H9 (cell line): ENCODE data around the gene ERO1A. TPM values are rescaled to one million over a fixed set of nuclear protein-coding genes. Genes with fewer than 3 reads are reported as not detected.

ENCODE experiments used
- DNase-seq: peaks from one replicate; pipeline ENCODE4 v3.0.0-alpha.2; 2017
- H2AFZ ChIP-seq: one replicate; pipeline ENCODE4 v1.6.1; 2013; ENCODE audit warnings: mild to moderate bottlenecking, low read length, control low read depth, moderate library complexity
- H2AK5ac ChIP-seq: 2 replicates; pipeline ENCODE4 v1.6.1; 2013; ENCODE audit warnings: low read length, control low read depth, mixed read lengths; ENCODE audit not compliant: insufficient read length
- H2BK120ac ChIP-seq: one replicate; pipeline ENCODE4 v1.6.1; 2013; ENCODE audit warnings: low read depth, mild to moderate bottlenecking, low read length, control low read depth, inconsistent platforms; ENCODE audit not compliant: poor library complexity, severe bottlenecking
- H2BK12ac ChIP-seq: 2 replicates; pipeline ENCODE4 v1.6.1; 2013; ENCODE audit warnings: low read length, control low read depth, mixed read lengths, low read depth; ENCODE audit not compliant: insufficient read length
- H2BK15ac ChIP-seq: 2 replicates; pipeline ENCODE4 v1.6.1; 2013; ENCODE audit warnings: low read depth, low read length, control low read depth
- H2BK20ac ChIP-seq: one replicate; pipeline ENCODE4 v1.6.1; 2013; ENCODE audit warnings: low read depth, mild to moderate bottlenecking, low read length, control low read depth, inconsistent platforms; ENCODE audit not compliant: poor library complexity, severe bottlenecking
- H2BK5ac ChIP-seq: 2 replicates; pipeline ENCODE4 v1.6.1; 2013; ENCODE audit warnings: low read length, control low read depth, mixed read lengths; ENCODE audit not compliant: insufficient read length
- H3K14ac ChIP-seq: 2 replicates; pipeline ENCODE4 v1.6.1; 2013; ENCODE audit warnings: low read length, control low read depth; ENCODE audit not compliant: insufficient read depth
- H3K18ac ChIP-seq: 2 replicates; pipeline ENCODE4 v1.6.1; 2013; ENCODE audit warnings: low read depth, mild to moderate bottlenecking, mixed read lengths, low read length, control low read depth; ENCODE audit not compliant: insufficient read length
- H3K23ac ChIP-seq: 2 replicates; pipeline ENCODE4 v1.6.1; 2013; ENCODE audit warnings: low read length, control low read depth, mixed read lengths, low read depth; ENCODE audit not compliant: insufficient read length
- H3K23me2 ChIP-seq: 2 replicates; pipeline ENCODE4 v1.6.1; 2013; ENCODE audit warnings: low read depth, mild to moderate bottlenecking, mixed read lengths, low read length, control low read depth; ENCODE audit not compliant: insufficient read length, poor library complexity, severe bottlenecking
- H3K27ac ChIP-seq: 2 replicates; pipeline ENCODE4 v1.5.1; 2013; ENCODE audit warnings: low read length, control low read depth, mixed read lengths, low read depth; ENCODE audit not compliant: insufficient read length
- H3K27me3 ChIP-seq: 2 replicates; pipeline ENCODE4 v1.6.1; 2013; ENCODE audit warnings: low read length, control low read depth, inconsistent platforms; ENCODE audit not compliant: insufficient read depth
- H3K4ac ChIP-seq: 2 replicates; pipeline ENCODE4 v1.6.1; 2013; ENCODE audit warnings: low read depth, mild to moderate bottlenecking, control low read depth, inconsistent platforms, low read length, moderate library complexity
- H3K4me1 ChIP-seq: 2 replicates; pipeline ENCODE4 v1.6.1; 2013; ENCODE audit warnings: low read length, control low read depth, inconsistent platforms; ENCODE audit not compliant: insufficient read depth
- H3K4me2 ChIP-seq: 2 replicates; pipeline ENCODE4 v1.6.1; 2013; ENCODE audit warnings: low read length, control low read depth, mixed read lengths; ENCODE audit not compliant: insufficient read length, insufficient read depth
- H3K56ac ChIP-seq: 2 replicates; pipeline ENCODE4 v1.6.1; 2013; ENCODE audit warnings: low read depth, mild to moderate bottlenecking, mixed read lengths, low read length, control low read depth; ENCODE audit not compliant: insufficient read length
- H3K79me1 ChIP-seq: 2 replicates; pipeline ENCODE4 v1.6.1; 2013; ENCODE audit warnings: low read depth, mild to moderate bottlenecking, moderate library complexity, low read length, control low read depth, inconsistent platforms; ENCODE audit not compliant: insufficient read depth, poor library complexity, severe bottlenecking
- H3K79me2 ChIP-seq: 2 replicates; pipeline ENCODE4 v1.6.1; 2013; ENCODE audit warnings: low read length, control low read depth, inconsistent platforms; ENCODE audit not compliant: insufficient read depth
- H3K9ac ChIP-seq: 2 replicates; pipeline ENCODE4 v1.6.1; 2013; ENCODE audit warnings: low read length, control low read depth, mixed read lengths; ENCODE audit not compliant: insufficient read length; ENCODE audit errors: extremely low read depth
- H3K9me3 ChIP-seq: one replicate; pipeline ENCODE4 v1.6.1; 2013; ENCODE audit warnings: low read depth, low read length, inconsistent platforms; ENCODE audit not compliant: control insufficient read depth
- H3T11ph ChIP-seq: one replicate; pipeline ENCODE4 v1.6.1; 2013; ENCODE audit warnings: mild to moderate bottlenecking, low read length, control low read depth, inconsistent platforms
- H4K20me1 ChIP-seq: one replicate; pipeline ENCODE4 v1.6.1; 2013; ENCODE audit not compliant: control insufficient read depth, insufficient read length, insufficient read depth
- H4K5ac ChIP-seq: 2 replicates; pipeline ENCODE4 v1.6.1; 2013; ENCODE audit warnings: low read depth, mild to moderate bottlenecking, mixed read lengths, low read length, control low read depth; ENCODE audit not compliant: insufficient read length
- H4K8ac ChIP-seq: replicated peaks from 2 replicates; pipeline ENCODE4 v1.6.1; 2013; ENCODE audit warnings: low read length, control low read depth, mixed read lengths, low read depth; ENCODE audit not compliant: insufficient read length
- H4K91ac ChIP-seq: 2 replicates; pipeline ENCODE4 v1.6.1; 2013; ENCODE audit warnings: low read depth, mild to moderate bottlenecking, moderate library complexity, mixed read lengths, low read length, control low read depth; ENCODE audit not compliant: insufficient read length
- H3K27ac Mint-ChIP-seq, 3 experiments: 2 replicates in 2 of 3; 3 replicates in 1 of 3; pipeline ENCODE4 v1.8.0; 2020 to 2021; ENCODE audit warnings: mixed read lengths in 3 of 3, mild to moderate bottlenecking in 1 of 3, moderate library complexity in 1 of 3
- H3K27me3 Mint-ChIP-seq: 2 replicates; pipeline ENCODE4 v1.8.0; 2021; ENCODE audit warnings: low read depth, mild to moderate bottlenecking, moderate library complexity, mixed read lengths
- H3K36me3 Mint-ChIP-seq, 3 experiments: 2 replicates in 2 of 3; 3 replicates in 1 of 3; pipeline ENCODE4 v1.8.0; 2020 to 2021; ENCODE audit warnings: low read depth in 3 of 3, mixed read lengths in 3 of 3; ENCODE audit not compliant: insufficient read depth in 1 of 3
- H3K4me1 Mint-ChIP-seq, 2 experiments: 2 replicates each; pipeline ENCODE4 v1.8.0; 2020; ENCODE audit warnings: mixed read lengths in 2 of 2
- H3K4me3 Mint-ChIP-seq, 2 experiments: 2 replicates in 1 of 2; 3 replicates in 1 of 2; pipeline ENCODE4 v1.8.0; 2020 to 2021; ENCODE audit warnings: mild to moderate bottlenecking in 2 of 2, mixed read lengths in 2 of 2, moderate library complexity in 1 of 2
- H3K9me3 Mint-ChIP-seq, 2 experiments: 2 replicates in 1 of 2; 3 replicates in 1 of 2; pipeline ENCODE4 v1.8.0; 2020; ENCODE audit warnings: mild to moderate bottlenecking in 2 of 2, mixed read lengths in 2 of 2, moderate library complexity in 1 of 2
- WGBS: extraction: QIAGEN DNeasy Blood & Tissue Kit; methylation state at CpG from one replicate; pipeline ENCODE4 v1.1.7; 2013; ENCODE audit warnings: missing lambda C conversion rate, low lambda C conversion rate, mixed read lengths; ENCODE audit not compliant: insufficient read length; ENCODE audit errors: extremely low coverage; 5-methylcytosine and 5-hydroxymethylcytosine counted together
- total RNA-seq: library from RNA; stranded (reverse); gene quantifications from 2 replicates; pipeline ENCODE4 v1.2.1, GENCODE V29; 2021
- TF ChIP-seq, protein P1 (sequence below): fragments of 200-600 bp; sonication (generic); conservative IDR thresholded peaks from 3 replicates; pipeline ENCODE4 v1.8.0; 2021; ENCODE audit warnings: antibody characterized with exemption, mild to moderate bottlenecking

Gene ERO1A
- total RNA-seq, 1 experiment from 2014 or later, result 37.1 TPM

DNA sequence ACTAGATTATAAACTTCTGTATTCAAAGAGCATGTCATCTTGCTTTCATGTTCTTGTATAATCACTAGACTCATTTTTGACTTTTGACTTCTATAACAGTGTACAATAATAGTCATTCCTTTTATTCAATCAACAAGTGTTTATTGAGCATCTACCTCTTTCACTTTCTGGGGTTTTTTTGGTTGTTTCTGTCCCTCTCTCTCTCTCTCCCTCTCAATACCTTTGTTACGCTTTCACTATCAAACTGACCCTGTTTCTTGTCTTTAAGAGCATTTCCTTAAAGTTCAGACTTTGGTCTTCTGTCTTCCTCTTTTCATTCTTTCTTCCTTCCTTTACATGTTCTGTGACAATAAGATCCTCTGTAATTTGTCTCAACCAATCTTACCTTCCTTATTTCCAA, 93.2 kb downstream of the ERO1A start:
- Histone ChIP-seq H3K56ac (no peak overlapping the region), H2BK12ac (no peak overlapping the region), H2BK120ac (no peak overlapping the region), H3K4me2 (no peak overlapping the region), H3K4me1 (no peaks in the 10 kb centered on the region), H3K9ac (no peak overlapping the region), H3K79me2 (no peaks in the 10 kb centered on the region), H2BK15ac (no peak overlapping the region), H3K23ac (no peak overlapping the region), H3K79me1 (no peaks in the 10 kb centered on the region), H2BK20ac (no peak overlapping the region), H3K14ac (no peak overlapping the region), H2BK5ac (no peak overlapping the region), H3K18ac (no peak overlapping the region), H3K27me3 (no peaks in the 10 kb centered on the region), H3K27ac (no peak overlapping the region), H4K20me1 (no peaks in the 10 kb centered on the region), H3K4ac (no peak overlapping the region), H4K91ac (no peak overlapping the region), H3T11ph (no peak overlapping the region), H4K5ac (no peak overlapping the region), H3K9me3 (no peaks in the 10 kb centered on the region), H3K23me2 (no peaks in the 10 kb centered on the region), H4K8ac (no peak overlapping the region), H2AK5ac (no peak overlapping the region), H2AFZ (no peak overlapping the region)
- Mint-ChIP-seq H3K4me1 (peaks cover under 1% of the 10 kb centered on the region in 2 experiments; a peak in 3 of 4 replicates), H3K4me3 (no peak overlapping the region), H3K36me3 (peaks cover 6 to 19% (median 11%) of the 10 kb centered on the region in 3 experiments; a peak in 6 of 7 replicates), H3K9me3 (peaks cover 11 to 12% of the 10 kb centered on the region in 2 experiments), H3K27me3 (no peaks in the 10 kb centered on the region), H3K27ac (no peak overlapping the region)
- no CpG with 5 or more reads among the region's 1 CpG for WGBS
- TF ChIP-seq, protein P1, sequence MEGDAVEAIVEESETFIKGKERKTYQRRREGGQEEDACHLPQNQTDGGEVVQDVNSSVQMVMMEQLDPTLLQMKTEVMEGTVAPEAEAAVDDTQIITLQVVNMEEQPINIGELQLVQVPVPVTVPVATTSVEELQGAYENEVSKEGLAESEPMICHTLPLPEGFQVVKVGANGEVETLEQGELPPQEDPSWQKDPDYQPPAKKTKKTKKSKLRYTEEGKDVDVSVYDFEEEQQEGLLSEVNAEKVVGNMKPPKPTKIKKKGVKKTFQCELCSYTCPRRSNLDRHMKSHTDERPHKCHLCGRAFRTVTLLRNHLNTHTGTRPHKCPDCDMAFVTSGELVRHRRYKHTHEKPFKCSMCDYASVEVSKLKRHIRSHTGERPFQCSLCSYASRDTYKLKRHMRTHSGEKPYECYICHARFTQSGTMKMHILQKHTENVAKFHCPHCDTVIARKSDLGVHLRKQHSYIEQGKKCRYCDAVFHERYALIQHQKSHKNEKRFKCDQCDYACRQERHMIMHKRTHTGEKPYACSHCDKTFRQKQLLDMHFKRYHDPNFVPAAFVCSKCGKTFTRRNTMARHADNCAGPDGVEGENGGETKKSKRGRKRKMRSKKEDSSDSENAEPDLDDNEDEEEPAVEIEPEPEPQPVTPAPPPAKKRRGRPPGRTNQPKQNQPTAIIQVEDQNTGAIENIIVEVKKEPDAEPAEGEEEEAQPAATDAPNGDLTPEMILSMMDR, result no peak
- DNase-seq, result no peak
